ENCODE measurements around the gene GPR137B. TPM values are rescaled to one million over a fixed set of nuclear protein-coding genes. Genes with fewer than 3 reads are reported as not detected.

Gene GPR137B
- total RNA-seq, 1 experiment from 2014 or later, result 1.6 TPM

DNA sequence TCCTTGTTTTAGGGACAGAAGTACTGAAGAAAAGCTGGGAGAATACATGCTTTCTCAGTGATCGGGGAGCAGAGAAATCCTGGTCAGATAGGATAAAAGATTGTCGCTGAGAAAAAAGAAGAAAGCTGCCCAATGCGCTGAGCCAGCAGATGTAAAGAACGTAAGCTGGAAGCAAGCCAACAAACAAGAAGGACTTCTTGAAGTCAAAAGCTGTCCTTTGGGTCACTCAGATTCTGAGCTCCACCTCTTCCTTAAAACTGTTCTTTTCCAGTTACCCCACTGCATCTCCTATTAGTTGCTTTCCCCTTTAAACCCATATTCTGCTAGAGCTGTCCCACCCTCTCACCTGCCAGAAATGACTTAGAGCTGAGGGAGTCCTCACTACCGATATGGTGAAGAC lies 64.8 kb downstream of the GPR137B start:
- Histone ChIP-seq H3K4me3 (ENCODE audit: insufficient read depth, low read depth, low read length) (no peak overlapping the region), H3K27me3 (ENCODE audit: control insufficient read depth, insufficient read depth, low read length) (no peaks in the 10 kb centered on the region), H3K36me3 (replicated peaks; ENCODE audit: control insufficient read depth, insufficient read depth, low read length) (no peaks in the 10 kb centered on the region)
- DNase-seq, result no peak

DNA sequence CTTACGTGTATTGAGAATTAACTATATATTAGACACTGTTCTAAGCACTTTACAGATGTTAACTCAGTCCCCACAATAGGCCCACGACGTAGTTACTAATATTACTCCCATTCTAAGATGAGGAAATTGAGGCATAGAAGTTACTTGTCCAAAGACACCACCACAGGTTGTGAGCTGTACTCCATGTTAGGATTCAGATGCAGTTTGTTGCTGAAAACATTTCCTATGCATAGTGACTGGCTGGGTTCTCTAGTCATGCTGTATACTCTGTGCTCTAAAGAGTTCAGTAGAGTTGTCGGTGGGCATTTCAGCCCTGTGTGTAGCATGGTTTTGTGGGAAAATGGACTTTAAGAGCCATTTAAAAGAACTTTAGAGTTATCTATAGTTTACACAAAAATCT lies 65.2 kb downstream of the GPR137B start:
- H3K36me3 ChIP-seq (replicated peaks; ENCODE audit: control insufficient read depth, insufficient read depth, low read length), result no peaks in the 10 kb centered on the region
- no peaks in the 10 kb centered on the region for H3K27me3 ChIP-seq (ENCODE audit: control insufficient read depth, insufficient read depth, low read length)
- H3K4me3 ChIP-seq (ENCODE audit: insufficient read depth, low read depth, low read length), result no peak overlapping the region
- DNase-seq, result no peak

DNA sequence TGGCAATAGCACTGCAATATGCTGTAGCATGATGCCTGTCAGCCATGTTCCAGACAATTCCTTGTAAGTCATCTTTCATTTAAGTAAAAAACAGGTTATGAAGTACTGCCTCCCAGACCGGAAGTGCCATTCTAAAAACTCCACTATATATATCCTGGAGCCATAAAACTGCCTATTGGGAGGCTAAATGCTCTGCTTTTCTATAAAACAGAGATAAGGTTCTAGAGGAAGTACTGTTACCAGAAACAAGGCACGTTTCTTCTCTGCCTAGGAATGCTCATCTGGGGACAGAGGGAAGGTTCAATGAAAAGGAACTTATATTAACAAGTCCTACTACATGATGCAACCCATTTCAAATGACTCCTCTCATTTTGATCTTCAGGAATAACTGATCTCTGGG lies 66.8 kb downstream of the GPR137B start:
- H3K36me3 ChIP-seq (replicated peaks; ENCODE audit: control insufficient read depth, insufficient read depth, low read length), result no peaks in the 10 kb centered on the region
- H3K27me3 ChIP-seq (ENCODE audit: control insufficient read depth, insufficient read depth, low read length), result no peaks in the 10 kb centered on the region
- H3K4me3 ChIP-seq (ENCODE audit: insufficient read depth, low read depth, low read length), result no peak overlapping the region
- no peak for DNase-seq

DNA sequence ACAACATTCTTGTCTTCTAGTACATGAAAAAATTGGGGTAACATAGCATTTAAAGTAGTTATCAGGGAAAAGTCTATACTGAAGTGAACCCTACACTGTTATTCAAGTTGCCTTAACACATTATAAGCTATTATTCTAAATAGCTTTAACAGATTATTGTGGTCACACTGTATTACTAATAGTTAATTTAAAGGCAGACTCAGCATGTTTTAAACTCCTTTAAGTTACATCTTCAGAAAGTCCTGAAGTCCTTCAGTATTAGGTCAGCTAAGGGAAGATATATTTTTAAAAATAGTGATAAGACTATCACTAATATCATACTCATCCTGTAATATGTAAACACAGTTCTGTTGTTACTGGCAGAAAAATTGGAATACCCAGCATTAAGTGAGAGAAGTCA lies 67.4 kb downstream of the GPR137B start:
- no peak for DNase-seq
- H3K4me3 ChIP-seq (ENCODE audit: insufficient read depth, low read depth, low read length), result no peak overlapping the region
- no peaks in the 10 kb centered on the region for H3K27me3 ChIP-seq (ENCODE audit: control insufficient read depth, insufficient read depth, low read length)

DNA sequence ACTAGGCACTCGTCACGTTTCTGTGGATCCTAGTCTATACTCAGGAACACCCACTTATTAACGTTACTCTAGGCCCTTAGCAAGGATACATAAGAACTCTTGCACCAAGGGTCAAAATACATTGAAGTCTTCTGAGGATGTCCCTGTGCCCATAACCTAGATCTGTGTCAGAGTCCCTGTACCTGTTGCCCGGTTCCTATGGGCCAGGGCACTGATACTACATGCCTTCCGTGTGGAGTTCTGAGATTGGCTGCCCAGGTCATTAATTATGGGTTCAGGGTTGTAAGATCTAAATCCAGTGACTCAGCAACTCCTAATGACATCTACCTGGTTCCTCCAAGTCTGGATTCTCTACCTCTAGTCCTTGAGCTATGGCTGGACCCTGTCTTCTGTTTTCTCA lies 69.5 kb downstream of the GPR137B start:
- Histone ChIP-seq H3K27me3 (ENCODE audit: control insufficient read depth, insufficient read depth, low read length) (no peaks in the 10 kb centered on the region), H3K4me3 (ENCODE audit: insufficient read depth, low read depth, low read length) (no peak overlapping the region), H3K36me3 (replicated peaks; ENCODE audit: control insufficient read depth, insufficient read depth, low read length) (no peaks in the 10 kb centered on the region)
- DNase-seq, result no peak

More for the DNA sequence above, 67.4 kb downstream of the GPR137B start:
- H3K36me3 ChIP-seq (replicated peaks; ENCODE audit: control insufficient read depth, insufficient read depth, low read length), result no peaks in the 10 kb centered on the region

DNA sequence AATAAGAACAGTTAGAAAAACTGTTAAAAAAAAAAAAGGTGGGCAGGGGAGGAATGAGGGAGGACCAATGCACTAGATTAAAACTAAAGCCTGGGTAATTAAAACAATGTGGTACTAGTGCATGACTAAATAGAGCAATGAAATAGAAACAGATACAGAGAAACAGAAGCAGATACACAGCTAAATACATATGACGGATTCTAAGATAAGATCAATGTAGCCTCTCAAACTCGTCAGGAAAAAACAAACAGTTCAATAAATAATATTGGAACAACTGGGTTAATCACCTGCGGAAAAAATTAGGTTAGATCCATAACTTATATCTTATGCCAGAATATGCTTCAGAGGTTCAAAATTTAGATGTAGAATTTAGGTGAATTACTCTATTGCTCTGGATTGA lies 71.2 kb downstream of the GPR137B start:
- H3K4me3 ChIP-seq (ENCODE audit: insufficient read depth, low read depth, low read length), result no peak overlapping the region
- H3K27me3 ChIP-seq (ENCODE audit: control insufficient read depth, insufficient read depth, low read length), result no peaks in the 10 kb centered on the region
- no peaks in the 10 kb centered on the region for H3K36me3 ChIP-seq (replicated peaks; ENCODE audit: control insufficient read depth, insufficient read depth, low read length)
- DNase-seq, result no peak

DNA sequence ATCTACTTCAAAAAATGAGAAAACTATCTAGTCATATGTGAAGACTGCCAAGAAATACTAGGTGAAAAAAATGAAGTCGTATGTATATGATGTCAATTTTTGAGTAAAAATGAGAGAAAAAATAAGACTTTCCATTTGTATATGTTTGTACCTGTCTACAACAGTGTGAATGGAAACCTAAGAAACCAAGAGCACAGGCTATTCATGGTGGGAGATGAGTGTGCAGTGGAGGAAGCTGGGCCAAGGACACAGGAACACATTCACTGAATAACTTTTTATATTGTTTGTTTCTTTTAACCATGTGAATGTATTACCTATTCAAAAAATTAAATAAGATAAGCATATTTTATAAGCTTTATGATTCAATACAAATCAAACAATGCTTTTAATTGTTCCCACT lies 72.4 kb downstream of the GPR137B start:
- no peak for DNase-seq
- Histone ChIP-seq H3K4me3 (ENCODE audit: insufficient read depth, low read depth, low read length) (no peak overlapping the region), H3K27me3 (ENCODE audit: control insufficient read depth, insufficient read depth, low read length) (no peaks in the 10 kb centered on the region)

DNA sequence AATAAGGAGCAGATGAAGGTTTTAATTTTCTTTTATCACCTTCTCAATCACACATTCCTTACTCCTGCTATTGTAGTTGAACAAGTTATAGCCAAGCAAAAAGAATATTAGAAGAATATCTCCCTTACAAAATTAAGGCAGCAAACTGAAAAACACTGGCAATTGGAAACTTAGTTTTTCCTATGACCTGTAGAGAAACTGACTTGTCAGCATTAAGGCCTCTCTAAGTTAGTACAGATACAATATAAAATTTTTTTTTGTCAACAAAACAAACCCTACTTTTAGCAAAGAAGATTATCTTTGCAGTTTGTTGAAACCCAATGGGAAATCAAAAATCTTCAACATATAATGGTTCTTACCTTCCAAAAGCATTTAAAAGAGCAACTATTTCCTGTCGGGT lies 78.1 kb downstream of the GPR137B start:
- Histone ChIP-seq H3K4me3 (ENCODE audit: insufficient read depth, low read depth, low read length) (no peak overlapping the region), H3K36me3 (replicated peaks; ENCODE audit: control insufficient read depth, insufficient read depth, low read length) (no peaks in the 10 kb centered on the region), H3K27me3 (ENCODE audit: control insufficient read depth, insufficient read depth, low read length) (no peaks in the 10 kb centered on the region)
- no peak for DNase-seq

More for the DNA sequence above, 72.4 kb downstream of the GPR137B start:
- H3K36me3 ChIP-seq (replicated peaks; ENCODE audit: control insufficient read depth, insufficient read depth, low read length), result no peaks in the 10 kb centered on the region

DNA sequence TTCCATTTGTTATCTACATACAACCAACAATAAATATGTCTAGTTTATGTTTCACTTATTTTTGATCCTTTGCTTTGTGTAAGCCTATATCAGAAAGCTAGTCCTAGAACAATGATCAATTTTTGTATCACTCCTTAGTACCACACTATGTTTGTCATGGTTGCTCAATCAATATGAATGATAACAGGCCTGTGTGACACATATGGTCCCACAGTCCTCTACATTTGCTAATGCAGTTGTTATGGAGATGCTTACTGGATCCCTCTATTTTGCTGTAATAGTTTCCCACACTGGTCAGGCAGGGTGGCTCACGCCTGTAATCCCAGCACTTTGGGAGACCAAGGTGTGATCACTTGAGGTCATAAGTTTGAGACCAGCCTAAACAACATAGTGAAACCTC lies 80.3 kb downstream of the GPR137B start:
- no peaks in the 10 kb centered on the region for H3K36me3 ChIP-seq (replicated peaks; ENCODE audit: control insufficient read depth, insufficient read depth, low read length)
- H3K4me3 ChIP-seq (ENCODE audit: insufficient read depth, low read depth, low read length), result no peak overlapping the region
- DNase-seq, result no peak
- H3K27me3 ChIP-seq (ENCODE audit: control insufficient read depth, insufficient read depth, low read length), result no peaks in the 10 kb centered on the region

DNA sequence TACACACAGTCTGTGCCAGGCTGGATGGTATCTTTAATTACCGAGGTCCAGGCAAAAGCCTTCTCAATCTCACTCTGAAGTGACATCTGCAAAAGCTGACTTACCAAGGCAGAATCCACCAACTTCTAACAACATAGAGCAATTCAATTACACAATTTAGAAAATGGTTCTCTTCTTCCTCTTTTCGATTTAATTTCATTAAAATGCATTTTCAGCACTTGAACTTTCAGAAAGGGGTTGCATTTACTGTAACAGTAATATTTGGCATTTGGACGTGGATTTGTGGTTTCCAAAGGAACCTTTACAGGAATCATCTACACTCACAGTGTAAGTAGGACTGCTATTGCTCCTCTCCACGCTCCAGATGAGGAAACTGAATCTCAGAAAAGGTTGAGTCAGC lies 86.1 kb downstream of the GPR137B start:
- no peak for DNase-seq
- H3K4me3 ChIP-seq (ENCODE audit: insufficient read depth, low read depth, low read length), result no peak overlapping the region
- H3K27me3 ChIP-seq (ENCODE audit: control insufficient read depth, insufficient read depth, low read length), result no peaks in the 10 kb centered on the region
- no peaks in the 10 kb centered on the region for H3K36me3 ChIP-seq (replicated peaks; ENCODE audit: control insufficient read depth, insufficient read depth, low read length)

DNA sequence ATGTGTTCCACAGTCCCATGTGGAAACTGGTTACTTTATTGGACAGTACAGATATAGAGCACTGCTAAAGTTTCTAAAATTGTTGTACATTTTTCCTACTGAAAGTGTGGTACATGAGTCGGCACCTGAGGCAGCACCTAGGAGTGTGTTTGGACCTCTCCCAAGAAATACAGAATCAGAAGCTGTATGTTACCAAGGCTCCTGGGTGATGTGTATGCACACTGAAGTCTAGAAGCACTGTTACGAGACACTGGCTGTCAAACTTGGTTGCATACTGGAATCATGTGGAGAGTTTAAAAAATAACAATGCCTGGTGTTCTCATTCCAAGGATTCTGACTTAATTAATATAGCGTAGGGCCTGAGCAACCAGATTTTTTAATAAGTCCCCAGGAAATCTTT lies 92.8 kb downstream of the GPR137B start:
- H3K27me3 ChIP-seq (ENCODE audit: control insufficient read depth, insufficient read depth, low read length), result no peaks in the 10 kb centered on the region
- no peaks in the 10 kb centered on the region for H3K36me3 ChIP-seq (replicated peaks; ENCODE audit: control insufficient read depth, insufficient read depth, low read length)
- DNase-seq, result no peak

DNA sequence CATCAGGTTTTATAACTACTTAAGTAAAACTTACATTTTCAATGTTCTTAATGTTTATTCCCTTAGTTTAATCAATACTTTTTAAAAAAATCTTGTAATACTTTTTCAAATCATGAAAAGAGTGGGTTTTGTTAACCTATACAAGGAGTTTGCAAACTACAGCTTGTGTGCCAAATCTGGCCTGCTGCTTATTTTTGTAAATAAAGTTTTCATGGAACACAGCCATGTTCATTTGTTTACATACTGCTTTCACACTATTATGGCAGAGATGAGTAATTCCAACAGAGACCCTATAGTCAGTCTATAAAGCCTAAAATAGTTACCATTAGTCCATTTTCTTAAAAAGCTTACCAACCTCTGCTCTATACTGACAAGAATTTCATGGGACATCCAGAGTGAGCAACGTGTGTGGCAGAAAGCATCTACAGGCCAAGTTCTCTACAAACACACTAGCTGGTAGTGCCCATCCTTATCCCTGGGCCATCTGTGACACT lies 96.8 kb downstream of the GPR137B start:
- no peaks in the 10 kb centered on the region for H3K36me3 ChIP-seq (replicated peaks; ENCODE audit: control insufficient read depth, insufficient read depth, low read length)
- H3K27me3 ChIP-seq (ENCODE audit: control insufficient read depth, insufficient read depth, low read length), result no peaks in the 10 kb centered on the region
- DNase-seq, result no peak
- H3K4me3 ChIP-seq (ENCODE audit: insufficient read depth, low read depth, low read length), result no peak overlapping the region

More for the DNA sequence above, 92.8 kb downstream of the GPR137B start:
- H3K4me3 ChIP-seq (ENCODE audit: insufficient read depth, low read depth, low read length), result no peak overlapping the region

DNA sequence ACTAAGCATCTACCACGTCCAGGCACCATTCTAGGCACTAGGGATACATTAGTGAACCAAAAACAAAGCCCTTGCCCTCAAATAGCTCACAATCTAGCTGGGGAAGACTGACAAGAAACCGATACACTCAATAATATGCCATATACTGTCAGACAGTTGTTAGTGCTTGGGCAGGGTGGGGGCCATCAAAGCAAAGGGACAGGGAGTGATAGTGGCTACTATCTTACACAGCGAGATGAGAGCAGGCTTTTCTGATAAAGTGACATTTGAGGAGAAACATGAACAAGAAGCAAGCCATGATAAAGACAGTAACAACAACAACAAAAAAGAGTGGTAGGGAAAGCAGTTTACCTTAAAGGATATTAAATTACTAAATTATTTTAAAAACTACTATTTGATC lies 98.3 kb downstream of the GPR137B start:
- Histone ChIP-seq H3K36me3 (replicated peaks; ENCODE audit: control insufficient read depth, insufficient read depth, low read length) (no peaks in the 10 kb centered on the region), H3K4me3 (ENCODE audit: insufficient read depth, low read depth, low read length) (no peak overlapping the region), H3K27me3 (ENCODE audit: control insufficient read depth, insufficient read depth, low read length) (no peaks in the 10 kb centered on the region)
- no peak for DNase-seq

DNA sequence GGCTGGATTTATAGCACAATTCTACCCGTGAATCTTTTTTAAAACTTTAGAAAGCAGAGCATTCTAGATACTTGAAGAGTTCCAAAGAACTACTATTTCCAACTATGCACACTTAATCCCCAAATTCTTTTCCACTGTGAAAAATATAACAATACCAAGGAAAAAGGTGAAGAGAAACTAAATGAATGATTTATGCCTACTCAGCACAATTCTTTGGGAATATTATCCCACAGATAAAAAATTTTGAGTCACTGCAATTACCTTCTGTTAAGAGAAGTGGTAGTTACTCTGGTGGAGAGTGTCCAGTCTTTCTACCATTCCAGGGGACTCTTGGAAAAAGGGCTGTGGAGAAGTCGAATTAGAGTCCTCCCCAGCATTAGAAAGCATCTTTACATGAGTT lies 100.2 kb downstream of the GPR137B start:
- H3K27me3 ChIP-seq (ENCODE audit: control insufficient read depth, insufficient read depth, low read length), result no peaks in the 10 kb centered on the region
- H3K4me3 ChIP-seq (ENCODE audit: insufficient read depth, low read depth, low read length), result no peak overlapping the region
- H3K36me3 ChIP-seq (replicated peaks; ENCODE audit: control insufficient read depth, insufficient read depth, low read length), result no peaks in the 10 kb centered on the region
- DNase-seq, result no peak

DNA sequence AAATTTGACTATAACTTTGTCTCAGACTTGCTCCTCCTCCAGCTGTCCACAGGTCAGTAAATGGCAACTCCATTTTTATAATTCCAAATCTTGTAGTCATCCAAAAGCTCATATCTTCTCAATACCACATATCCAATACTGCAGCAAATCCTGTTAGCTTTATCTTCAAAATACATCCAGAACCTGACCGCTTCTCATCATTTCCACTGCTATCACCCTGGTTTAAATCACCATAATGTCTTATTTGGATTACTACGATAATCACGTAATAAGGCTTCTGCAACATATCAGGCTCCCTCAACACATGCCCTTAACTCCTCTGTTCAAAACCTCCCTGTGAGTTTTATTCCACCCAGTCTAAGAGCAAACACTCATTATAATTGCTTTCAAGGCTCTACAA lies 104.9 kb downstream of the GPR137B start:
- Histone ChIP-seq H3K4me3 (ENCODE audit: insufficient read depth, low read depth, low read length) (no peak overlapping the region), H3K27me3 (ENCODE audit: control insufficient read depth, insufficient read depth, low read length) (no peaks in the 10 kb centered on the region), H3K36me3 (replicated peaks; ENCODE audit: control insufficient read depth, insufficient read depth, low read length) (no peaks in the 10 kb centered on the region)
- DNase-seq, result no peak

DNA sequence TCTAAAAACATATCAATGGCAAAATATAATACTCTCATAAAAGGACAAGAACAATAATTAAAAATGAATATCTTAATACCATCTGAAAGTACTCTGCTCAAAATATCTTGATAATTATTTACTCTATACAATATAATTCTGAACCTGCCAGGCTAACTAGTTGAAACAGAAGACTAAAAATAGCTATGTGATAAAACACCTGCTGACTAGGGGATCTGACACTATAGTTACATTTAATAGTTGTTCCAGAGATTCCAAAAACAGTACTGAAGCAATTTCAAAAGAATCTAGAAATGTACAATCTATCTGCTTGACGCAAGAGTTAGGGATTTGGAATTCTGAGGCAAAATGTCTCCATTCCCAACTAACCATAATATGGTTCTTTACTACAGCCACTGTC lies 109.2 kb downstream of the GPR137B start:
- DNase-seq, result no peak
- peaks cover 2% of the 10 kb centered on the region; the same call in 1 of the 2 replicates for H3K36me3 ChIP-seq (replicated peaks; ENCODE audit: control insufficient read depth, insufficient read depth, low read length)
- H3K27me3 ChIP-seq (ENCODE audit: control insufficient read depth, insufficient read depth, low read length), result no peaks in the 10 kb centered on the region
- H3K4me3 ChIP-seq (ENCODE audit: insufficient read depth, low read depth, low read length), result no peak overlapping the region
